HepG2 (cell line): Measurements from ENCODE around the gene CAPZB.

Source experiments
- CAMTA2 ChIP-seq: sonication (generic); formaldehyde crosslinking; IDR thresholded peaks from 2 replicates; pipeline ENCODE4 v1.4.0; 2020; ENCODE audit warnings: mild to moderate bottlenecking, missing genetic modification reagents, borderline replicate concordance
- EZH2 ChIP-seq: conservative IDR thresholded peaks from 2 replicates; pipeline ENCODE4 v1.6.1; 2012; ENCODE audit warnings: mild to moderate bottlenecking, low read depth, low read length, moderate library complexity
- MTF2 ChIP-seq: sonication (generic); formaldehyde crosslinking; IDR thresholded peaks from 2 replicates; pipeline ENCODE4 v1.5.0; 2020; ENCODE audit warnings: missing genetic modification reagents, borderline replicate concordance
- TSC22D2 ChIP-seq: sonication (generic); formaldehyde crosslinking; IDR thresholded peaks from 2 replicates; pipeline ENCODE4 v1.5.1; 2020; ENCODE audit warnings: missing genetic modification reagents, mild to moderate bottlenecking, borderline replicate concordance
- ZMYM3 ChIP-seq: sonication (generic); formaldehyde crosslinking; IDR thresholded peaks from 2 replicates; pipeline ENCODE4 v1.5.1; 2020; ENCODE audit warnings: mild to moderate bottlenecking, missing genetic modification reagents
- ZNF256 ChIP-seq: sonication (generic); formaldehyde crosslinking; conservative IDR thresholded peaks from 2 replicates; pipeline ENCODE4 v1.4.0; 2020; ENCODE audit warnings: missing genetic modification reagents
- TF ChIP-seq, protein P1 (sequence below): sonication (generic); formaldehyde crosslinking; IDR thresholded peaks from 2 replicates; pipeline ENCODE4 v1.5.0; 2020; ENCODE audit warnings: mild to moderate bottlenecking, missing genetic modification reagents, moderate library complexity
- TF ChIP-seq, protein P2 (sequence below): sonication (generic); formaldehyde crosslinking; conservative IDR thresholded peaks from 2 replicates; pipeline ENCODE4 v1.4.0; 2020; ENCODE audit warnings: missing genetic modification reagents
- TF ChIP-seq, protein P3 (sequence below): sonication (generic); formaldehyde crosslinking; IDR thresholded peaks from 2 replicates; pipeline ENCODE4 v1.4.0; 2020; ENCODE audit warnings: missing genetic modification reagents
- TF ChIP-seq, protein P4 (sequence below): sonication (generic); formaldehyde crosslinking; IDR thresholded peaks from 2 replicates; pipeline ENCODE4 v1.8.0; 2022; ENCODE audit warnings: mild to moderate bottlenecking, missing genetic modification reagents
- TF ChIP-seq, protein P5 (sequence below): sonication (generic); formaldehyde crosslinking; IDR thresholded peaks from 2 replicates; pipeline ENCODE4 v1.5.1; 2020; ENCODE audit warnings: mild to moderate bottlenecking, missing genetic modification reagents, moderate library complexity

DNA sequence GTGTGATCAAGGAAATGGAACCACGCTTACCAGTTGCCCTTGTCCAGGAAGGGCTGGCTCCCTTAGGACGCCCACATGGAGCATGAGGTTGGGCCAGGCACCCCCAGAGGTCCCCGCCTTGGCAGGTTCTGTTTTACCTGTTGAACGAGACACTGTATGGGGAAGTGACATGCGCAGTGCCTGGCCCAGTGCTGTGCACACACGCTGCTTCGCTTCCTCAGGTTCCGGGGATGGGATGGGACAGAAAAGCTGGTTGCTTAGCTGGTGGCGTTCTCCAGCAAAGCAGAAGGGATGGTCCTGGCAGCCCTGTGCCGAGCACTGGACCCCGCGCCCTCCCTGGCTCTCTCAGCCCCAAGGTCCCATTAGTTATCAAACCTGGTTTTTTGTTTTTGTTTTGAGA lies 152.5 kb downstream of the CAPZB start:
- TF ChIP-seq, protein P1, sequence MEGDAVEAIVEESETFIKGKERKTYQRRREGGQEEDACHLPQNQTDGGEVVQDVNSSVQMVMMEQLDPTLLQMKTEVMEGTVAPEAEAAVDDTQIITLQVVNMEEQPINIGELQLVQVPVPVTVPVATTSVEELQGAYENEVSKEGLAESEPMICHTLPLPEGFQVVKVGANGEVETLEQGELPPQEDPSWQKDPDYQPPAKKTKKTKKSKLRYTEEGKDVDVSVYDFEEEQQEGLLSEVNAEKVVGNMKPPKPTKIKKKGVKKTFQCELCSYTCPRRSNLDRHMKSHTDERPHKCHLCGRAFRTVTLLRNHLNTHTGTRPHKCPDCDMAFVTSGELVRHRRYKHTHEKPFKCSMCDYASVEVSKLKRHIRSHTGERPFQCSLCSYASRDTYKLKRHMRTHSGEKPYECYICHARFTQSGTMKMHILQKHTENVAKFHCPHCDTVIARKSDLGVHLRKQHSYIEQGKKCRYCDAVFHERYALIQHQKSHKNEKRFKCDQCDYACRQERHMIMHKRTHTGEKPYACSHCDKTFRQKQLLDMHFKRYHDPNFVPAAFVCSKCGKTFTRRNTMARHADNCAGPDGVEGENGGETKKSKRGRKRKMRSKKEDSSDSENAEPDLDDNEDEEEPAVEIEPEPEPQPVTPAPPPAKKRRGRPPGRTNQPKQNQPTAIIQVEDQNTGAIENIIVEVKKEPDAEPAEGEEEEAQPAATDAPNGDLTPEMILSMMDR (CRISPR knock-in tag), result no peak
- TF ChIP-seq, protein P2, sequence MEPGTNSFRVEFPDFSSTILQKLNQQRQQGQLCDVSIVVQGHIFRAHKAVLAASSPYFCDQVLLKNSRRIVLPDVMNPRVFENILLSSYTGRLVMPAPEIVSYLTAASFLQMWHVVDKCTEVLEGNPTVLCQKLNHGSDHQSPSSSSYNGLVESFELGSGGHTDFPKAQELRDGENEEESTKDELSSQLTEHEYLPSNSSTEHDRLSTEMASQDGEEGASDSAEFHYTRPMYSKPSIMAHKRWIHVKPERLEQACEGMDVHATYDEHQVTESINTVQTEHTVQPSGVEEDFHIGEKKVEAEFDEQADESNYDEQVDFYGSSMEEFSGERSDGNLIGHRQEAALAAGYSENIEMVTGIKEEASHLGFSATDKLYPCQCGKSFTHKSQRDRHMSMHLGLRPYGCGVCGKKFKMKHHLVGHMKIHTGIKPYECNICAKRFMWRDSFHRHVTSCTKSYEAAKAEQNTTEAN (CRISPR knock-in tag), result no peak
- TF ChIP-seq TSC22D2 (CRISPR knock-in tag), result no peak
- TF ChIP-seq, protein P3, sequence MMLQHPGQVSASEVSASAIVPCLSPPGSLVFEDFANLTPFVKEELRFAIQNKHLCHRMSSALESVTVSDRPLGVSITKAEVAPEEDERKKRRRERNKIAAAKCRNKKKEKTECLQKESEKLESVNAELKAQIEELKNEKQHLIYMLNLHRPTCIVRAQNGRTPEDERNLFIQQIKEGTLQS (CRISPR knock-in tag), result no peak
- TF ChIP-seq ZMYM3 (CRISPR knock-in tag), result no peak
- TF ChIP-seq ZNF256 (CRISPR knock-in tag), result no peak
- no peak for TF ChIP-seq MTF2
- no peak for TF ChIP-seq CAMTA2 (CRISPR knock-in tag)
- TF ChIP-seq, protein P4, sequence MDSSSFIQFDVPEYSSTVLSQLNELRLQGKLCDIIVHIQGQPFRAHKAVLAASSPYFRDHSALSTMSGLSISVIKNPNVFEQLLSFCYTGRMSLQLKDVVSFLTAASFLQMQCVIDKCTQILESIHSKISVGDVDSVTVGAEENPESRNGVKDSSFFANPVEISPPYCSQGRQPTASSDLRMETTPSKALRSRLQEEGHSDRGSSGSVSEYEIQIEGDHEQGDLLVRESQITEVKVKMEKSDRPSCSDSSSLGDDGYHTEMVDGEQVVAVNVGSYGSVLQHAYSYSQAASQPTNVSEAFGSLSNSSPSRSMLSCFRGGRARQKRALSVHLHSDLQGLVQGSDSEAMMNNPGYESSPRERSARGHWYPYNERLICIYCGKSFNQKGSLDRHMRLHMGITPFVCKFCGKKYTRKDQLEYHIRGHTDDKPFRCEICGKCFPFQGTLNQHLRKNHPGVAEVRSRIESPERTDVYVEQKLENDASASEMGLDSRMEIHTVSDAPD, result no peak
- TF ChIP-seq, protein P5, sequence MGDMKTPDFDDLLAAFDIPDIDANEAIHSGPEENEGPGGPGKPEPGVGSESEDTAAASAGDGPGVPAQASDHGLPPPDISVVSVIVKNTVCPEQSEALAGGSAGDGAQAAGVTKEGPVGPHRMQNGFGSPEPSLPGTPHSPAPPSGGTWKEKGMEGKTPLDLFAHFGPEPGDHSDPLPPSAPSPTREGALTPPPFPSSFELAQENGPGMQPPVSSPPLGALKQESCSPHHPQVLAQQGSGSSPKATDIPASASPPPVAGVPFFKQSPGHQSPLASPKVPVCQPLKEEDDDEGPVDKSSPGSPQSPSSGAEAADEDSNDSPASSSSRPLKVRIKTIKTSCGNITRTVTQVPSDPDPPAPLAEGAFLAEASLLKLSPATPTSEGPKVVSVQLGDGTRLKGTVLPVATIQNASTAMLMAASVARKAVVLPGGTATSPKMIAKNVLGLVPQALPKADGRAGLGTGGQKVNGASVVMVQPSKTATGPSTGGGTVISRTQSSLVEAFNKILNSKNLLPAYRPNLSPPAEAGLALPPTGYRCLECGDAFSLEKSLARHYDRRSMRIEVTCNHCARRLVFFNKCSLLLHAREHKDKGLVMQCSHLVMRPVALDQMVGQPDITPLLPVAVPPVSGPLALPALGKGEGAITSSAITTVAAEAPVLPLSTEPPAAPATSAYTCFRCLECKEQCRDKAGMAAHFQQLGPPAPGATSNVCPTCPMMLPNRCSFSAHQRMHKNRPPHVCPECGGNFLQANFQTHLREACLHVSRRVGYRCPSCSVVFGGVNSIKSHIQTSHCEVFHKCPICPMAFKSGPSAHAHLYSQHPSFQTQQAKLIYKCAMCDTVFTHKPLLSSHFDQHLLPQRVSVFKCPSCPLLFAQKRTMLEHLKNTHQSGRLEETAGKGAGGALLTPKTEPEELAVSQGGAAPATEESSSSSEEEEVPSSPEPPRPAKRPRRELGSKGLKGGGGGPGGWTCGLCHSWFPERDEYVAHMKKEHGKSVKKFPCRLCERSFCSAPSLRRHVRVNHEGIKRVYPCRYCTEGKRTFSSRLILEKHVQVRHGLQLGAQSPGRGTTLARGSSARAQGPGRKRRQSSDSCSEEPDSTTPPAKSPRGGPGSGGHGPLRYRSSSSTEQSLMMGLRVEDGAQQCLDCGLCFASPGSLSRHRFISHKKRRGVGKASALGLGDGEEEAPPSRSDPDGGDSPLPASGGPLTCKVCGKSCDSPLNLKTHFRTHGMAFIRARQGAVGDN (CRISPR knock-in tag), result no peak
- no peak for TF ChIP-seq EZH2
